Endothelial cell (in vitro differentiated cells): ENCODE data around the gene PPP1R3G. TPM values are rescaled to one million over a fixed set of nuclear protein-coding genes. Genes with fewer than 3 reads are reported as not detected.

ENCODE experiments used
- DNase-seq: peaks from one replicate; pipeline ENCODE4 v3.0.0; 2021; ENCODE audit warnings: low spot score
- H3K27ac Mint-ChIP-seq: one replicate; pipeline ENCODE4 v1.8.0; 2021; ENCODE audit warnings: mixed read lengths, inconsistent platforms; ENCODE audit not compliant: unreplicated experiment
- H3K27me3 Mint-ChIP-seq: one replicate; pipeline ENCODE4 v1.8.0; 2021; ENCODE audit warnings: mild to moderate bottlenecking, moderate library complexity, mixed read lengths, inconsistent platforms; ENCODE audit not compliant: unreplicated experiment
- H3K36me3 Mint-ChIP-seq: one replicate; pipeline ENCODE4 v1.8.0; 2021; ENCODE audit warnings: mild to moderate bottlenecking, low read depth, mixed read lengths, inconsistent platforms; ENCODE audit not compliant: unreplicated experiment
- H3K4me1 Mint-ChIP-seq: one replicate; pipeline ENCODE4 v1.8.0; 2021; ENCODE audit warnings: mild to moderate bottlenecking, mixed read lengths, inconsistent platforms; ENCODE audit not compliant: unreplicated experiment
- H3K4me3 Mint-ChIP-seq: one replicate; pipeline ENCODE4 v1.8.0; 2021; ENCODE audit warnings: mild to moderate bottlenecking, mixed read lengths, inconsistent platforms; ENCODE audit not compliant: unreplicated experiment
- H3K9me3 Mint-ChIP-seq: one replicate; pipeline ENCODE4 v1.8.0; 2021; ENCODE audit warnings: mixed read lengths, inconsistent platforms; ENCODE audit not compliant: unreplicated experiment
- CTCF ChIP-seq: fragments of 200-600 bp; sonication (generic); IDR thresholded peaks from one replicate; pipeline ENCODE4 v1.5.0; 2021; ENCODE audit warnings: antibody characterized with exemption; ENCODE audit not compliant: unreplicated experiment
- total RNA-seq: library from RNA; stranded (reverse); fragmentation: NEBNext Ultra II Directional; extraction: Animal tissue kit (Norgen Biotek cat#: 25700); gene quantifications from one replicate; pipeline ENCODE4 v1.2.1, GENCODE V29; 2021; ENCODE audit not compliant: unreplicated experiment

The PPP1R3G gene
- total RNA-seq, 1 donor from 2014 or later = 0.05 TPM

DNA sequence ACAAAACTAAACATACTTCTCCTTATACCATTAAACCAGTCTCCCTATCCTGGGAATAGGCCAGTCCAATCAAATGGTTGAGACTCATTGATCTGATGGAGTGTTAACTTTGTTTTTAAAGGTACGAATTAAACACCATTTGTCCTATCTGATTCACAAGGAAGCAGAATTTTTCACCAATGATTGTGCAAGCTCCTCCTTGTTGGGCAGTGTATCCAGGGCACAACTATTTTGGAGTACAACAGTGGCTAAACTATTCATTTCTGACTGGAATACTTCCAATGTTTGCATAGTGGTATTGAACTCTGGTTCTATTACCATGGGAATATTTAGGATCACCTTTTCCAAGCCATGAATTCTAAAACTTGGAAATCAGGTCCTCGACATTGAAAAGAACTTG is 5.4 kb upstream of the PPP1R3G start:
- Mint-ChIP-seq H3K36me3 (no peaks in the 10 kb centered on the region), H3K4me3 (no peak overlapping the region), H3K4me1 (peaks cover 4% of the 10 kb centered on the region), H3K27ac (no peak overlapping the region), H3K27me3 (peaks cover 16% of the 10 kb centered on the region), H3K9me3 (no peaks in the 10 kb centered on the region)
- TF ChIP-seq CTCF = no peak
- DNase-seq = no peak

DNA sequence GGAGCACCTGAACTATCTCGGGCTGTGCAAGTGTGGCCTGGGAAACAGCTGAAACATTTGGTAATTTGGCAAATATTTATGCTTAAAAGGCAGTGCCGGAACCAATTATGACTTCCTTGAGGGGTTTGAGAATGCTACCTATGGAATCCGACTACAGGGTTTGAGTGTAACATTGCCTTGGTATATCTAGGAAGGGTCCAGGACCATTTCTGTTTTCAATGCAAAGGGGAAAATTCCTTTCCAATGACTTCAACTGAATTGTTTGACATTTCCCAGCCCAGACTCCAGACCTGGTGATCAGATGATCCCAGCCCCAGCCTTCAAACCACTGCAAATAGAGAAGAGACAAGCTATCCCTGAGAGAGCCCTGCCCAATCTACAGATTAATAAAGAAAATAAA is 4.6 kb upstream of the PPP1R3G start:
- Mint-ChIP-seq H3K9me3 (no peaks in the 10 kb centered on the region), H3K4me1 (peaks cover 4% of the 10 kb centered on the region), H3K36me3 (no peaks in the 10 kb centered on the region), H3K27ac (no peak overlapping the region), H3K27me3 (peaks cover 18% of the 10 kb centered on the region), H3K4me3 (no peak overlapping the region)
- TF ChIP-seq CTCF = no peak
- DNase-seq = no peak

DNA sequence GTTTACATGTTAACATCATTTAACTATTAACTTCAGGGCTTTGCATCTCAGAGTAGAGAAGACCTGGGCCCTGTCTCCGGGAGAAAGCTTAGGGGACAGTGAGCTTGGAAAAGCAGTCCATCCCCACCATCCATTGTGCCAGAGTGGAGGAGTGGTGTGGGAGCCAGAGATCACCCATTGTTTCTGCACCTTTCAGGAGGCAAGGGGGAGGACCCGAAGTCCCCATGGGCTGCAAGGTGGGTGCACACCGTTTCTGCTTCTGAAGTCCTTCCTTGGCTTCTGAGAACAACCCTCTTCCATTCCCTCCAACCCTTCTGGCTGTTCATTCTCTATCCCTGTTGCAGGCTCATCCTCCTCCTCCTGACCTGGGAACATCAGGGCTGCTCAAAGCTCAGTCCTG is 4.0 kb upstream of the PPP1R3G start:
- no peaks in the 10 kb centered on the region for H3K36me3 Mint-ChIP-seq
- peaks cover 4% of the 10 kb centered on the region for H3K4me1 Mint-ChIP-seq
- no peak for DNase-seq
- H3K4me3 Mint-ChIP-seq = no peak overlapping the region
- H3K27me3 Mint-ChIP-seq = peaks cover 18% of the 10 kb centered on the region
- no peak overlapping the region for H3K27ac Mint-ChIP-seq
- TF ChIP-seq CTCF = no peak
- H3K9me3 Mint-ChIP-seq = no peaks in the 10 kb centered on the region

- TF ChIP-seq CTCF = no peak
- Mint-ChIP-seq H3K9me3 (no peaks in the 10 kb centered on the region), H3K4me1 (peaks cover 4% of the 10 kb centered on the region), H3K27me3 (peaks cover 23% of the 10 kb centered on the region), H3K27ac (no peak overlapping the region), H3K4me3 (no peak overlapping the region), H3K36me3 (no peaks in the 10 kb centered on the region)
- DNase-seq = no peak
These were observed 3.2 kb upstream of the PPP1R3G start for GRCh38 chr6:5081955-5082354.

- no peaks in the 10 kb centered on the region for H3K36me3 Mint-ChIP-seq
- peaks cover 7% of the 10 kb centered on the region for H3K4me1 Mint-ChIP-seq
- H3K27me3 Mint-ChIP-seq = peaks cover 28% of the 10 kb centered on the region
- no peak for TF ChIP-seq CTCF
- no peak overlapping the region for H3K27ac Mint-ChIP-seq
- H3K9me3 Mint-ChIP-seq = no peaks in the 10 kb centered on the region
- DNase-seq = no peak
- no peak overlapping the region for H3K4me3 Mint-ChIP-seq
These were observed 2.4 kb upstream of the PPP1R3G start for GRCh38 chr6:5082487-5083306.
